Fibroblast of peridontal ligament (primary cell): ENCODE data around the gene RPTOR.
"Not testable (repeated sequence)": the region's sequence is repeated elsewhere in the genome, so short reads cannot be mapped to it uniquely, and the experiment has no call there.

ENCODE experiments used
- DNase-seq: peaks from one replicate; pipeline ENCODE4 v3.0.0-alpha.2; 2010; ENCODE audit errors: extremely low read depth

RPTOR gene

DNA sequence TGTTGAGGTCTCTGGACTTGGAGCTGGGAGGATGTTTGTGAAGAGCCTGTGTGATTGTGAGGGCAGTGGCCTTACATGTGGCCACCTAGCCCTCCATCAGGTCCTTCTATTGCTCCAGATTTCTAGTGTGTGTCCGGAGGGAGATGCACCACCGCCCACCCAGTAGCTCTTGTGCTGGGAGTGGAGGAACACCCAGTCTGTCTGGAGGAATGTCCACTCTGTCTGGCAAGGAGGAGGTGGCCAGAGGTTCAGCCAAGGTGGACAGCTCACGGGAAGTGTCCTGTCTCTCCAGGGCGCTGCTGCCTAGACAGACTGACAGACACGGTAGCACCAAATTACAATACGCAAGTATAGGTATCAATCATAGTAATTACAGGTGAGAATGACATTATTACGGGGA, 10.6 kb downstream of the RPTOR start:
- DNase-seq = no peak

GRCh38 chr17:80558046-80558445, 13.4 kb downstream of the RPTOR start:
- no peak for DNase-seq

DNA sequence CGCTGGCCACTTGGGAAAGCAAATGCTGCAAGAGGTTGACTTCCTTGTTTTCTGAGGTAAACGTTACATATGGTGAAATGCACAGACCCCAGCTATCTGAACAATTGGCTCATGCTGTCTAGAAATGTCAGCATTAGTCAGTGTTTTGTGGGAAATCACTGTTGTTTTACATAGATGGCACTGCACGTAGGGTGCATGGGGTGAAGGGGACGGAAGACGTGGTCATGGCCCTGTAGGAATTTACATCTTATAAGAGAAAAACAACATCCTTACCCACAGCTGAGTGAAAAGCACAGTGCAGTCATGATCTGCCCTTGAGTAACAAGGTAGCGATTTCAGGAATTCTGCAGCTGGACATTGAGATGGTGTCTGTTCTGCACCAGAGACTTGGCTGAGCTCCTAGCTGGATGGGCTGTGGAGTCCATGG, 15.2 kb downstream of the RPTOR start:
- peak; percentile 16 for DNase-seq

GRCh38 chr17:80561541-80562114, 17.0 kb downstream of the RPTOR start:
- DNase-seq = no peak

GRCh38 chr17:80564545-80564944, 19.9 kb downstream of the RPTOR start:
- no peak for DNase-seq

DNA sequence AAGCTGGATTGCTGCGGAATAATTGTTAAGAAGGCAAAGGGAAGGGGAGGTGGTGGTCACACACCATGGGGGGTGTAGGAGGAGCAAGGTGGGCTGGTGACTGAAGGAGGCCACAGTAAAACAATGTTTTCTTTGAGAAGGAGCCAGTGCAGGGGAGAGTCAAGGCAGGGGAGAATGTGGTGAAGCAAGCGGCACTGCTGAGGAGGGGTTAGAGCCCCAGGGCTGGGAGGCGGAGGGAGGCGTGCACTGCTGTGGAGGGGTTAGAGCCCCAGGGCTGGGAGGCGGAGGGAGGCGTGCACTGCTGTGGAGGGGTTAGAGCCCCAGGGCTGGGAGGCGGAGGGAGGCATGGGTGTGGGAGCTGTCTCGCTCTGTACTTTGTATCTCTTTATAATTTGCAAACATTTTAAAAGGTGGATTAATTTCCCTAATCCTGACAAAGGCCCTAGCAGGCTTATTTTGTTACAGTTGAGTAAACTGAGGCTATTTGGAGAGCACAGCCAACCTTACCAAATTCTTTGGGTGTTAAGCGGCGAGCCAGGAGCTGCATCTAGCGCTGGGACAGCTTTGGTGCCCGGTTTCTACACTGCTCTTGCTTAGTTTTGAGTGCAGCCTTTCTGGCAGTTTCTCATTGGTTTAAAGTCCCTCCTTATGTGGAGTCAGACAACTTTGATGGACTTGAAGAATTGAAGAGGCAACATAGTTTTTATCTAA, 20.9 kb downstream of the RPTOR start:
- no peak for DNase-seq

- DNase-seq = no peak
These were observed 21.4 kb downstream of the RPTOR start for GRCh38 chr17:80566054-80566400.

DNA sequence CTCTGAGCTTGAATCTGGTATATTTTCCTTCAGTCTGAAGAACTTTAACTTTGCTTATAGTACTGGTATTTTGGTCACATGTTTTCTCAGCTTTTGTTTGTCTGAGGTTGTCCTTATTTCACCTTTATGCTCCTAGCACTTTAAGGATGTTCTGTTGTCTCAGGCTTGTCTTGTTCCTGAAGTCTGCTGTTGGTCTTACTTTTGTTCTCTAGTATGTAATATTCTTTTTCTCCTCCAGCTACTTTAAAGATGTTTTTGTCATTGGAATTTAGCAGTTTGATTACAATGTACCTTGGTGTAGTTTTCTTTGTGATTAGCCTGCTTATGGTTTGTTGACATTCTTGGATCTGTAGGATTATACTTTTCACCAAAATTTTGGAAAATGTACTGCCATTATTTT, 23.6 kb downstream of the RPTOR start:
- no peak for DNase-seq

DNA sequence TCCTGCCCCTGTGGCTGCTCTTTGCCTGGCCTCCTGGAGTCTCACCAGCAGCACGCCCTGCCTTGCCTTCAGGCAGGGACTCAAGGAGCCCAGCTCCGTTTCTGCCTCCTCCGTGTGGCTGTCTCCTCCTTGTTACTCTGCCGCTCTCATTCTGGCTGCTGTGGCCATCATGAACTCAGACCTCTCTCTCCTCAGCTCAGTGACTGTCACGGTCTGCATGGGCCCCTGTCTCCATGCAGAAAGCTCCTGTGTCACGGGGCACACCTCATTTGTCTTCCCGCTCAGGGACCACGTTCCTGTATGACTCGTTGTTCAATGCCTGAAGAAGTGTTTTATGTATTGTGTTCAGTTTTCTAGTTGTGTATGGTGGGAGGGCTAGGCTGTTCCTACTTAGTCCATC, 25.3 kb downstream of the RPTOR start:
- DNase-seq = no peak

- DNase-seq = no peak
These were observed 29.1 kb downstream of the RPTOR start for GRCh38 chr17:80573701-80574100.

GRCh38 chr17:80574496-80574895, 29.9 kb downstream of the RPTOR start:
- DNase-seq = no peak

GRCh38 chr17:80575057-80575875, 30.6 kb downstream of the RPTOR start:
- peak; percentile 75 for DNase-seq

DNA sequence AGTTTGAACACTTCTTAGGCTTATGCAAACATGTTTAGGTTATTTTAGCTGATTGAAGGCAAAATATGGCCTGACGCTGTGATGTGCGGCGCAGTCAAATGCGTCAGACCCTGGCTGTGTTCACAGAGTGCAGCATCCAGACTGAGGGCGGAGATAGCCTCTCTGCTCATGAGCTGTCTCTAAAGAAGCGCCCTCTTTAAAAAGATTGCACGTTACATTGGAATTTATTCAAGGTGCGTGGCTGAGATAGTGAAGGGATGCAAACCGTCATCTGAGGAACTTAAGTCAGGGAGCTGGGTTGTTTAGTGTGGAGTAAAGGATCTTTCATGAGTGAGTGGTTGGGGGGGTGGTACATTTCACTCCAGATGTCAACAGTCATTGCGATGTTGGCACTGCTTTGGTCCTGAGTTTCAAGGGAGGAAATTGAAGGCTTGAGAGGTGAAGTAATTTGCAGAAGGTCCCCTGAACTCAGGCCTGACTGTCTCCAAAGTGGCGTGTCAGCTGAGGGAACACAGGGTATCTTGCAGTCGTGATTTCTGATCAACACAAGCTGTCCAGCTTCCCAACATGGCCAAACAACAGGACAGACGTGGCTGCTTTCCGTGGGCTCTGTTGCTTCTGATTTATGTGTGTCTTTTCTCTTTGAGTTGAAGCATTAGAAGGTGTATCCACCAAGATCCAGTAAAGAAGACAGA, 33.4 kb downstream of the RPTOR start:
- no peak for DNase-seq

GRCh38 chr17:80578668-80579388, 34.2 kb downstream of the RPTOR start:
- not testable (repeated sequence) for DNase-seq

DNA sequence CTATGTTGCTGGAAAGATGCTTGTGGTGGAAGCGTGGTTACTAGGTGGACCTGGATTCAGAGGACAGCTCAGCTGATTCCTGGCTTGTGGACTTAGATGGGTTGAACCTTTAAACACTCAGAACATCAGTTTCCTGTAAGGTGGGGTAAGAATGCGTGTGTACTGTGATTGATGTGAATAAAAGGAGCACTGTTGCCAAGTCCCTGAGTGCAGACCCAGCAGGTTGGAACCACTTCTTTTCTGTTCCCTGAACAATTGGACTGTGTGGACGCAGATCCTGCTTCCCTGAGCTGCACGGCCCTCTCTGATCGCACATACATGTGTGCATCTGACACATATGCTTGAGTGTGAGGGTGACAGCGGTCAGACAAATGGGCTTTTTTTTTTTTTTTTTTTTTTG, 37.5 kb downstream of the RPTOR start:
- no peak for DNase-seq

- no peak for DNase-seq
These were observed 39.7 kb downstream of the RPTOR start for GRCh38 chr17:80584176-80584905.

GRCh38 chr17:80585890-80586845, 41.5 kb downstream of the RPTOR start:
- no peak for DNase-seq

DNA sequence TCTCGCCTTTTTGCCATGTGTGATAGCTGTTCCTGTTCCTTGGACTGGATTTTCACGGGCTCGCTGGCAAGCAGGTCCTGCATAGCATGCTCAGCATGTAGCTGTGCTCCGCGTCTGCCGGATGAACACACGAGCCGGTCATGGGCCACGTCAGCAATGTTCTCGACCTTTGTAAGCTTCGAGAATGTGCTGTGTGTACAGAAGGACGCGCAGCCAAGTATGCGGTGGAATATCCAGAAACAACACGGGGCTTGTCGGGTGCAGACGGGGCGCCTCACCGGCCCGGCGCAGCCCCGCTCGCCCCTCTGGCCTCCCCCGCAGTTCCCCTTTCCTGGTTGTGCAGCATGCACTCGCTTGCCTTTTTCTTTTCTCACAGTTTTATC, 42.2 kb downstream of the RPTOR start:
- DNase-seq = no peak

GRCh38 chr17:80588702-80589383, 44.2 kb downstream of the RPTOR start:
- DNase-seq = no peak
